ENCODE measurements around the gene TIGD1. TPM values are rescaled to one million over a fixed set of nuclear protein-coding genes. Genes with fewer than 3 reads are reported as not detected.

TIGD1 gene
- total and polyA plus RNA-seq, 2 of the 13 experiments (the other 11 are each of a cell fraction or from before 2014, with no cell fraction given) = 3.5 to 9.5 TPM

DNA sequence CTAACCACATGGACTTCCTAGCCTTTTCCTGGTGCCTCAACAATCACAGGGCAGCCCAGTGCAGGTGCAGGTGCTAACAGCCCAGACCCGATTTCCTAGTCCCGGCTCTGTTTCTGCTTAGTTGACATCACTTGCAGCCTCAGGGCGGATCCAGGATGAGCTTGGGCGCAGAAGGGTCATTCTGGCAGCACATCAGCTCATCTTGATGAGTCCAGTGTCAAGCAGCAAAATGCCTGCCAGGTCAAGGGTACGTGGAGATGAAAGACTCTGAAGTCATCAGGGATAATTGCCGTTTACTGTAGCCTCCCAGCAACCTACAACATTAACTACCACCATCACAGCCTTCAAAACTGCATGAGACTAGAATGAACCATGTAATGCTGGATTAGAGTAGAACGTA lies 43.6 kb upstream of the TIGD1 start:
- TF ChIP-seq TFE3 (CRISPR knock-in tag; IDR thresholded peaks at IDR 0.05) (no peak), NFYB (CRISPR knock-in tag; IDR thresholded peaks at IDR 0.05) (no peak), ZNF232 (CRISPR knock-in tag; IDR thresholded peaks at IDR 0.05; ENCODE audit: borderline replicate concordance) (no peak), GTF3A (CRISPR knock-in tag; conservative IDR thresholded peaks at IDR 0.05) (no peak), RXRA (CRISPR knock-in tag; IDR thresholded peaks at IDR 0.05) (no peak)
- Histone ChIP-seq H4K20me1 (ENCODE audit: insufficient read depth, low read length) (no peaks in the 10 kb centered on the region), H3K27me3 (ENCODE audit: control insufficient read depth in 1 of 2, insufficient read depth in 2 of 2, low read length in 2 of 2) (no peaks in the 10 kb centered on the region; a peak in 1 of 5 replicates), H3K4me1 (ENCODE audit: insufficient read depth, low read length) (no peaks in the 10 kb centered on the region; the same call in 1 of the 2 replicates), H3K9me3 (ENCODE audit: low read length) (no peaks in the 10 kb centered on the region), H3K4me3 (replicated peaks in 1 of 3; ENCODE audit: insufficient read depth in 1 of 3, low read depth in 2 of 3, low read length in 3 of 3) (no peak overlapping the region), H3K79me2 (ENCODE audit: insufficient read depth, low read length) (no peaks in the 10 kb centered on the region), H3K27ac (ENCODE audit: extremely low read length, insufficient read depth, low read length) (no peak overlapping the region), H3K9ac (ENCODE audit: insufficient read depth, low read depth, low read length) (no peak overlapping the region), H3K4me2 (ENCODE audit: low read depth, low read length) (no peak overlapping the region), H2AFZ (ENCODE audit: low read length) (no peak overlapping the region), H3K36me3 (replicated peaks in 1 of 2; ENCODE audit: control insufficient read depth in 1 of 2, insufficient read depth in 2 of 2, low read length in 2 of 2) (no peaks in the 10 kb centered on the region)
- in situ Hi-C loops (cut with HindIII; ENCODE audit: extremely low pct_ligation_motif_present, low pct_unique_long_range_greater_than_20kb) = no loop called here
- ChIA-PET POLR2A (no interaction called here), CTCF (ENCODE audit: low intra/inter-chr PET ratio, low total read pairs) (no interaction called here)
- DNase-seq (ENCODE audit: low spot score) (no peak), FAIRE-seq (no peak), ATAC-seq (no peak)
- 42% methylated on average over 6 of the region's 7 CpGs for WGBS (ENCODE audit: low lambda C conversion rate)
- BruUV-seq (replicated peaks) = no TSS peak
- intact Hi-C loops (cut with micrococcal nuclease; ENCODE audit: unreplicated experiment) = no loop called here

- no peak overlapping the region for H3K4me2 ChIP-seq (ENCODE audit: low read depth, low read length)
- no peak overlapping the region for H2AFZ ChIP-seq (ENCODE audit: low read length)
- no peak overlapping the region for H3K9ac ChIP-seq (ENCODE audit: insufficient read depth, low read depth, low read length)
- H3K9me3 ChIP-seq (ENCODE audit: low read length) = no peaks in the 10 kb centered on the region
- H3K36me3 ChIP-seq (replicated peaks in 1 of 2; ENCODE audit: control insufficient read depth in 1 of 2, insufficient read depth in 2 of 2, low read length in 2 of 2) = no peaks in the 10 kb centered on the region
- intact Hi-C loops (cut with micrococcal nuclease; ENCODE audit: unreplicated experiment) (loop anchor here (1.0 kb wide), 1 partner anchor 56 kb away; no protein-coding TSS in a partner anchor), in situ Hi-C loops (cut with HindIII; ENCODE audit: extremely low pct_ligation_motif_present, low pct_unique_long_range_greater_than_20kb) (no loop called here)
- H3K4me1 ChIP-seq (ENCODE audit: insufficient read depth, low read length) = no peaks in the 10 kb centered on the region; the same call in 1 of the 2 replicates
- WGBS (ENCODE audit: low lambda C conversion rate) = 14% methylated on average over 3 of the region's 3 CpGs
- no peaks in the 10 kb centered on the region; a peak in 1 of 5 replicates for H3K27me3 ChIP-seq (ENCODE audit: control insufficient read depth in 1 of 2, insufficient read depth in 2 of 2, low read length in 2 of 2)
- no TSS peak for BruUV-seq (replicated peaks)
- ATAC-seq = peak; percentile 83
- peak; percentile 29 for DNase-seq (ENCODE audit: low spot score)
- ChIA-PET CTCF (ENCODE audit: low intra/inter-chr PET ratio, low total read pairs) (no interaction called here), POLR2A (no interaction called here)
- no peak overlapping the region for H3K4me3 ChIP-seq (replicated peaks in 1 of 3; ENCODE audit: insufficient read depth in 1 of 3, low read depth in 2 of 3, low read length in 3 of 3)
- no peaks in the 10 kb centered on the region for H4K20me1 ChIP-seq (ENCODE audit: insufficient read depth, low read length)
- no peaks in the 10 kb centered on the region for H3K79me2 ChIP-seq (ENCODE audit: insufficient read depth, low read length)
- H3K27ac ChIP-seq (ENCODE audit: extremely low read length, insufficient read depth, low read length) = no peak overlapping the region
- peak; percentile 78 for FAIRE-seq
- TF ChIP-seq TSC22D2 (CRISPR knock-in tag; IDR thresholded peaks at IDR 0.05; ENCODE audit: borderline replicate concordance) (no peak), ZBTB38 (CRISPR knock-in tag; IDR thresholded peaks at IDR 0.05) (no peak), CEBPB (IDR thresholded peaks at IDR 0.05; ENCODE audit: borderline replicate concordance, low read depth, low read length) (peak; percentile 48; the same call in 1 of the 2 replicates), ETV6 (CRISPR knock-in tag; conservative IDR thresholded peaks at IDR 0.05) (no peak), ZBTB8A (CRISPR knock-in tag; IDR thresholded peaks at IDR 0.05; ENCODE audit: borderline replicate concordance, low read depth) (no peak), LBX2 (CRISPR knock-in tag; IDR thresholded peaks at IDR 0.05; ENCODE audit: borderline replicate concordance) (no peak), SMC3 (IDR thresholded peaks at IDR 0.05; ENCODE audit: low read length) (peak; percentile 56), ZNF207 (IDR thresholded peaks at IDR 0.05; ENCODE audit: borderline replicate concordance) (no peak), CEBPG (CRISPR knock-in tag; IDR thresholded peaks at IDR 0.05) (peak; percentile 73)
These were observed 42.5 kb upstream of the TIGD1 start for GRCh38 chr2:232592772-232593395.
